Fibroblast of skin of right biceps (primary cell): ENCODE measurements around the gene SGK1.
"Not testable (repeated sequence)": the region's sequence is repeated elsewhere in the genome, so short reads cannot be mapped to it uniquely, and the experiment has no call there.

Experiments used
- DNase-seq: peaks from one replicate; pipeline ENCODE4 v3.0.0-alpha.2; 2013

The SGK1 gene

DNA sequence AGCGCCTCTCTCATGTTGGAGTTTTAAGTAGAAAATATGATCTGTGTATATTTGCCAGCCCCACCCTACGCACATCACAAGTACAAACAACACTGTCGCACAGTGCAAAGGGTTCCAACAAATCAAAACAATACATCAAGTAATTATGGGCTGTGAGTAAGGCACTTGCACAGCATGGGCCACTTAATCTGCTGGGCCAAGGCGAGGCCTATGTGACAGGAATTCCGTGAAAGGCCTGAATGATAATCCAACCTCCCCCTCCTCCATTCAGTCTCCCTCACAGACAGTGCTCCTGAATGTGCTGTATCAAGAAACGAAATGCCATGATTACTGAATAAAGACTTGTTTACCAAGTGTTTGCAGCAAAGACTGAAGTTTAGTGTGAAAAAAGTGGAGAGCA is 135.4 kb downstream of the SGK1 start:
- DNase-seq = no peak

DNA sequence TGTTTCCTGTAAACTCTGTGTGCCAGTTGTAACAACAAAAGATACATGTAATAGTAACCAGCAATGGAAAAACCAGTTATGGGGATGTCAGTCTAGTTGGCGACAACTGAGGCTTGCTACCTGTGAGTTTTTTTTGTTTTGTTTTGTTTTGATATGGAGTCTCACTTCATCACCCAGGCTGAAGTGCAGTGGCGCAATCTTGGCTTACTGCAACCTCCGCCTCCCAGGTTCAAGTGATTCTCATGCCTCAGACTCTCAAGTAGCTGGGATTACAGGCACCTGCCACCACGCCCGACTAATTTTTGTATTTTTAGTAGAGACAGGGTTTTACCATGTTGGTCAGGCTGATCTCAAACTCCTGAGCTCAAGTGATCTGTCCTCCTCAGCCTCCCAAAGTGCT is 136.2 kb downstream of the SGK1 start:
- not testable (repeated sequence) for DNase-seq

DNA sequence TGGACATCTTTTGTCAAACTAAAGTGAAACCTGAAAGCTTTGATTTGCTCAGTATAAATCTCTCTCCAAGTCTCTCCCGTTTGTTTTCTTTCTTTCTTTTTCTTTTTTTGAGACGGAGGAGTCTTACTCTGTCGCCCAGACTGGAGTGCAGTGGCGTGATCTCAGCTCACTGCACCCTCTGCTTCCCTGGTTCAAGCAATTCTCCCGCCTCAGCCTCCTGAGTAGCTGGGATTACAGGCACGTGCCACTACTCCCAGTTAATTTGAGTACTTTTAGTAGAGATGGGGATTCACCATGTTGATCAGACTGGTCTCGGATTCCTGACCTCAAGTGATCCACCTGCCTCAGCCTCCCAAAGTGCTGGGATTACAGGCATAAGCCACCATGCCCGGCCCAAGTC is 136.7 kb downstream of the SGK1 start:
- DNase-seq = not testable (repeated sequence)

GRCh38 chr6:134180540-134180939 is 137.4 kb downstream of the SGK1 start:
- not testable (repeated sequence) for DNase-seq

DNA sequence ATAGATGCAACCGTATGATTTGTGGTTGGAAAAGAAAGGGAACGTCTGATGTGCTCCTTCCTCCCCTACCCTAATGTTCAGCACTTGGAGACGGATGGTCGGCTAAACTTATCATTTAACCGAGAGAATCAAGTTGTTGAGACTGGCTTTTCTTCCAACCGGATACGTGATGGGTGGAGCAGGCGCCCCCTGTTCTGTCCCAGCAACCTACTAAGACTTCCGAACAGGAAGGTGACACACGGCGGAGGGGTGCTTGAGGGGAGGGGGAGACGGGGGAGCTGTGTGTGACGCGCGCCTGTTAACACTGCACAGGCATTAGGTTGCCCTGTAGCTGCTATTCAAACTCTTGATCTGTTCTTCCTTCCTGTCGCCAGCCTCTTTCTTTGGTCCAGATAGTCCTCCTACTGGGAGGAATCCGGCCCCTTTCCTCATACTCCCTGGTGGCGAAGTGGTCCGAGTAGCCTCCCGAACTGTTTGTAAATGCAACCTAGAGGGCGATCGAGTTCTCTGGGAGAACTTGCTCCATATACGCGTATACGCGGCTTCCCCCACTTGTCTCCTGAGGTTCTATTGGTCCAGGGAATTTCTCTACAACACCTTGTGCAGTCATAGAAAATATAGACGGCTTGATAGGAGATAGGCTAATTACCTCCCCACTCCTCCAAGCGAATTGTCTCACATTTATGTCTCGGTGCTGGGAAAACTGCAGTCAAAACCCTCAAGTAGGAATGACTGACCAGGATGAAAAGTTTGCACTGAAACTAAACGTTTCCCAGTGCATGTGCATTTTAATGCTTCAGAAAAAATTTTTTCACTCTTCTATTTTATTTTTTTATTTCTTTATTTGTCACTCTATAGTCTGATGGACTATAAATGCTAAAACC is 139.5 kb downstream of the SGK1 start:
- DNase-seq = peak; percentile 96

DNA sequence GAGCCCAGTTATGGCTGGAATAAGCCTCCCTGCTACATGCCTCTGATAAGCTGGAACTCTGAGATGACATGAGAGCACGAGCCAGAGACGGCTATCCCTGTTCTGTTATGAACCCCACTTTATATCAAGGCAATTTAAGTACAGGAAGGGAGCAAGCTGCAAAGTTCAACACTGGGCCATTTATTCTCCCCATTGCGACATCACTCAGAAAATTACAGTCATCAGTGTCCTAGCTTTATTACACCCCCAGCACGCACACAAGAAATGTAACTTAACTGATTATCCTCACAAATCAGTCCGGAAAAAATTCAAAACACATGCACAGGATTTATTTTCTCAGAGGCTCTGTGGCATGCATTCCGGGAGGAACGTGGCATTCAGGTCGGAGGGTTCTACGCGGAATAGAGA is 140.2 kb downstream of the SGK1 start:
- peak; percentile 81 for DNase-seq

GRCh38 chr6:134177236-134177635 is 140.7 kb downstream of the SGK1 start:
- no peak for DNase-seq

GRCh38 chr6:134176264-134176975 is 141.5 kb downstream of the SGK1 start:
- no peak for DNase-seq

- peak; percentile 83 for DNase-seq
Observed at GRCh38 chr6:134175532-134176263, 142.2 kb downstream of the SGK1 start.

- peak; percentile 93 for DNase-seq
Observed at GRCh38 chr6:134174672-134175531, 143.0 kb downstream of the SGK1 start.

DNA sequence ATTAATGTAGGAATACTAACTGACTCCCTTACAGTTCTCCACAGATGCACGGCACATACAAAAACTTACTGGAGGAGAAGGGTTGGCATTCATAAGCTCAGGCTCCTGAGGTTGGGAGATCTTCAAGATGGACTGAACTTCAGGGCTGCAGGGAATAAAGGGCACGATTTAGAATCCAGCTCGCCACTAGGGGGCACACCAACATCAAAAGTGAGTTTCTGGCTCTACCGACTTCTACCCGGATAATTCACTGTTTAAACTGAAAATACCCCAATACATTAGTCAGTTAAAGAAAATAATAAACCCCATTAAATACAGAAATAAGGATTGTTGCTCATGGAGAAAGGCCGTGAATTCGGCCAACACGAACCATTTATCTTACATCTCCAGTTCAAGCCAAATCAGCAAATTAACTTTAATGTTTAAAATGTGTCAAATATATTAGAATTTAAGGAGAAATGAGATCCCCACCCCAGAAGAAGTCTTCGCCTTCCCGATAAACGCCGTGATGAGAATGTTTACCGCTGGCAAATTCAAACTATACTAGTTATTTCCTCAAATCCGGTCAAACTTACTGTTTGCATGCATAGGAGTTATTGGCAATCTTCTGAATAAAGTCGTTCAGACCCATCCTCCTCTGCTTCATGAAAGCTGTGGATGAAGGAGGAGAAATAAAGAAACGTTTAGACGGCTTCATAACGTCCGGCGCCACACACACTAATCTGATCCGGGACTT is 143.8 kb downstream of the SGK1 start:
- peak; percentile 88 for DNase-seq

- DNase-seq = no peak
Observed at GRCh38 chr6:134173366-134173725, 144.6 kb downstream of the SGK1 start.

- no peak for DNase-seq
Observed at GRCh38 chr6:134172706-134173365, 145.1 kb downstream of the SGK1 start.

DNA sequence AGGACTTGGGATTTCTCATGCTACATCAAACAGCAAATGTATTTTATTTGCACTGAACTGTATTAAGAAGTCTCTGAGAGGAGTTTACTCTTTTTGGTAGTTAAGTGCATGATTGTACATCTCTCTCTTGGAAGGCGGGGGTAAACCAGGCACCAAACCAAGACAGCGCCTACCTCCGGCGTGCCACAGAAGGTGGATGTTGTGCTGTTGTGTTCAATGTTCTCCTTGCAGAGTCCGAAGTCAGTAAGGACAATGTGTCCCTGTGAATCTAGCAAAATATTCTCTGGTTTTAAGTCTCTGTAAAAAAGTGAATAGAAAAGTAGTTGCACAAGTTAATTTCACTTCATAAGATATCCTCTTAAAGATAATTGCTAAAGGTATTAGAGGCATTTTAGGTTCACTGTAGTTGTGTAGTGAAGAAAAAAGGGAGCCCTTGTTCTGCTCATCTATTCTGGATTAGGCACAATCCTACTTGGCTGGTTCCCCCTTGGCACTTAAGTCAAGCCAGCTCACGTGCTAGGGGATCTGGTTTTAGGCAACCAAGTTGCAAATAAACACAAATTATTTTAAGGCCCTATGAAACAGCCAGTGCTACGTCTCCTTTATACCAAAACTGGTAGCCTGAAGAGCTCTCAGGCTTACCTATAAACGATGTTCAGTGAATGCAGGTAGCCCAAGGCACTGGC is 145.7 kb downstream of the SGK1 start:
- DNase-seq = no peak

DNA sequence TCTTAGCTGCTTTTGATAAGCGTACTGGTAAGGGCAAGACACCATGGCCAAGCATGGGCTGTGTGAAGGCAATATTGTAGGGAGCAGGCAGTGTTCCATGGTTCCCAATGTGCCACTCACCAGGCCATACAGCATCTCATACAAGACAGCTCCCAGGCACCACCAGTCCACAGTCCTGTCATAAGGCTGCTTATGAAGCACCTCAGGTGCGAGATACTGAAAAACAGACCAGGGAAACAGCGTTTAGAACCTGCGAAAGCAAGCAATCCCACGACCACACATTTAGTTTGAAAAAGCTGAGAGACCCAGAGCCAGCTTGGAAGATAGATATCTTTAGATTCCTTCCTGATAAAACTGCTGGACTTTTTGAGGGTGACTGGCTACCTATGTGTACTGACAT is 146.4 kb downstream of the SGK1 start:
- no peak for DNase-seq

GRCh38 chr6:134170844-134171243 is 147.1 kb downstream of the SGK1 start:
- peak; percentile 64 for DNase-seq

DNA sequence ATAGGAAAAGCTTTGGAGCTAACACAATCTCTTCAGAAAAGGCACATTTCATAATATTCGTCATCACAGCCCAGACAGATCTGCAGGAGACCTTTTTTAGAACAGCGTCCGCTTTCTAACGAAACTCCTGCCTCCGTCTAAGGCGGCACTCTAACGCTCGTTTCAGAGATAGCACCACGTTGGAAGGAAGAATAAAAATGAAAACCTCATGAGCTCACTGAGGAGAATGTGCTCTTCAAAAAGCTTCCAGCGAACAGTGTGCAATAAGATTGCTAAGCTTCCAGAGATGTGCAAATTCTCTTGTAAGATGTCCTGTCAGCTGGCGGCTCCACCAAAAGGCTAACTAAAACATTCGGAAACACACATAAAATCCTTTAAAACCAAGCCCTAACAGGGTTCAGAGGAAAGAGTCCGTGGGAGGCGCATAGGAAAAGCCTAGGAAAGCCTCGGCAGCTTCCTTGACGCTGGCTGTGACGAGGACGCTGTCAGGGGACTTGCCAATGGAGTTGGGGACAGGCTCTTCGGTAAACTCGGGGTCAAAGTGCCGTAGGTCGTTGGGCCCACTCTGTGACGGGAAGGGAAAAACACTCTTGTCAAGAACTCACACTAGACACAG is 147.9 kb downstream of the SGK1 start:
- DNase-seq = no peak

- peak; percentile 45 for DNase-seq
Observed at GRCh38 chr6:134168590-134169208, 149.2 kb downstream of the SGK1 start.

DNA sequence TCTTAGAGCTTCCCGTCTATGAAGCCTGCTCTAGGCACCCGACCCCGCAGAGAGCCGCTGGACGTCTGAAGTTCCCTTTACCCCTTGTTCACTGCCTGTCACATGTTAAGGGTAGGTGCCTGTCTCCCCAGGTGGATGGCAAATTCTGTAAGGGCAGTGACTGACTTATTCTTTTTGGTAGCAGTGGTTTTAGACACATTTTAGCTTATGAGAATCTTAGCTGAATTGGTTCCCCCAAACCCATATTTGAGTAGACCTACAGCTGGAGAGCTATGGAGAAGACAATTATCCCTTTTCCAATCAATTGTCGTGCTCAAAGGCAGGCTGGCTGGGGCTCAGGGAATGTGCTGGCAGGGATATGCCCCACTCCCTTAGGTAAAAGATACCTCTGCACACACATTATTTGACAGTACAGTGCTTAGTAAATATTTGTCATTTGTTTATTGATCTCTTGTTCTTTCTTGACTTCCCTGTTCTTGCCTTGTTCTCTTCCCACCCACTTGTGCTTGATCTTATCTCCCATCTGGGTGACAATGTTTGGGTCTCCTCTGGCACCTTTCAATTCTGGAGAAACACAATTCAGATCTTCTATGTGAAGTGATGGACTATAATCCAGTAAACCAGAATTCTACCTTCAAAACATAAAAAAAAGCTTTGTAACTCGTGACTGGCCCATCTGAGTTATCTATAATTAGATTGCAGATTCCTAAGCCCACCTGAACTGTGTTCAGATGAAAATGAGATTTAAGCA is 151.2 kb downstream of the SGK1 start:
- no peak for DNase-seq
